ENCODE results near the gene PLEKHM1.
"Not testable (repeated sequence)": the region's sequence is repeated elsewhere in the genome, so short reads cannot be mapped to it uniquely, and the experiment has no call there.

Gene PLEKHM1

GRCh38 chr17:45440839-45441515 is 49.5 kb downstream of the PLEKHM1 start:
- not testable (repeated sequence) for DNase-seq

DNA sequence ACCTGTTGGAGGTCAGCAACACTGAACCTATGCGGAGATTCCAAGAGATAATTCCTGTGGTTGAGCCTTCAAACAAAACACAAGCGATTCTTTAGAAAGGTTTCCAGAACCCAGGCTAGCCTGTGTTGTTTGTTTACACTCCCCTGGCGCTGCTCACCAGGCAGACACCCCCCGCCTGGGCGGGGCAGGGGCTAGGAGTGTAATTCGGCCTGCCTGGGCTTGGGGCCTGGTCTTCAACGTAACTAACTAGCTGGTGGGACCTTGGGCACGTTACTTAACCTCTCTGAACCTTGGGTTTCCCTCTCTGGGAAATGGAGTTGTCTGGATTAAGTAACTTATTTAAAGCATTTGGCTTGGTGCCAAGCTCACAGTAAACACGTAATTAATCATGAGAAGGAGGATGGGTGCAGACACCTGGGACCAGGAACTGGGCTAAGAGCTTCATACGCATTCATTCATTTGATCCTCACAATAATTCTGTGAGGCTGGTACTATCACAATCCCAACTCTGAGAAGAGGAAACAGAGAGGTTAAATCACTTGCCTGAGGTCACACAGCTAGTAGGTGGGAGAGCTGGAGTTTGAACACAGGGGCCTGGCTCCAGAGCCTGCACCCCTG is 50.3 kb downstream of the PLEKHM1 start:
- peak; percentile 31 to 78 (median 39) for DNase-seq

DNA sequence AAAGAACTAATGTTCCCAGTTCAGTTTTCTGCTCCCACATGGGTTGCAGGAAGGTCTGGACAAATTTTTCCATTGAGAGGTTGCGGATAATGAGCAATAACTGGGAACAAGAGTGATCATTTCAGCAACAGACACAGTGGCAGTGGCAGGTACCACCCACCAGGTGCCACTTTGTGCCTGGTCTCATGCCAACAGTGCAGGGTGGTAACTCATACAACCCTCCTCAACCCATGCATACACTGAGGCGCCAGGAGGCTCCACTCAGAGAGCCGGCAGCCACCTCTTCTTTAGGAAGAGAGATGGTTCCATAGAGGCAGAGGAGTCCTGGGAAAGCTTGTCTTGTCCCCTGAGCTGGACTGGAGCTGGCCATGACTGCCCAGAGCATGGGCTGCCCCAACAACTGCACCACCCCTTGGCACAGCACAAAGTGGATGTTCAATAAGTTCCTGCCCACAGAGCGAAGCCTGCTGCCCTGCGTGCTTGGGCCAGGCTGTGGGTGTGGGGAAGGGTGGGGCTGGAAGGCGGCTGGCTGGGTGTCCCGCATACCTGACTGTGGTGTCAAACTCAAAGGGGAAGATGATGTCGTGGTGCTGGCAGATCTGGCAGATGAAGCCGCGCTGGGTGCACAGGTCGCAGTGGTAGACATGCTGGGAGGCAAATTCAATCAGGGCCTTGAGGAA is 51.5 kb downstream of the PLEKHM1 start:
- no peak for DNase-seq

DNA sequence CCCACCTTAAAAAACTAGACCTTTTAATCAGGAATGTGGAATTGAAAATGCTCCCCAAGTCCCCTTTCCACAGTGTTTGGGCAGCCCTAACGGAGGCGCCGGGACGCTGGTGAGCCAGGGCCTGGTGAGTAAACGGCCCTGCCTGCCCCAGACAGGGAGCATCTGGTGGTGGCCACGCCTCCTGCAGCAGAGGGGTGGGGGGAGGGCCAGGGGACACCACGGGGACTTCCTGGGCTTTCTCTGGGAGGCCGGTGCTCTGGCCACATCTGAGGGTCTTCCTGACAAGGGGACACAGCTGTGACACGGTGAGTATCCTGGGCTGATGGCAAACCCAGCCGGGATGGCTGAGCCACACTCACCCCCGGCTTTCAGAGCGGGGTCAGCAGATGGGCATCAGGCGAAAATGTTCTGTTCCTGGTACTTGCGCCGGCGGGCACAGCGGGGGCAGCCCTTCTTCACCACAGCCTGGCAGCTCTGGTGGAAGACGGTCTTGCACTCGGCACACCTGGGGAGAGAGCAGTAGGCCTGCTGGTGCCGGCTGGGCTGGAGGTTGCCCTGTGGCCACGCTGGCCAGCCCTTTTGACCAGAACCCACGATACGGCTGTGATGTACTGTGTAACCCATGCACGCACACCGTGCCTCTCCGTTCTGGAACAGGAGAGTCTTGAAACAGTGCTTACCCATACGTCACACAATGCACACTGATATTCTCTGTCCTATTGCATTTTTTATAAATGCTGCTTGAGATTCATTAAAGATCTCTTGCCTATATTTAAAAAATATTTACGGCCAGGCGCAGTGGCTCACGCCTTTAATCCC is 52.8 kb downstream of the PLEKHM1 start:
- no peak for DNase-seq

DNA sequence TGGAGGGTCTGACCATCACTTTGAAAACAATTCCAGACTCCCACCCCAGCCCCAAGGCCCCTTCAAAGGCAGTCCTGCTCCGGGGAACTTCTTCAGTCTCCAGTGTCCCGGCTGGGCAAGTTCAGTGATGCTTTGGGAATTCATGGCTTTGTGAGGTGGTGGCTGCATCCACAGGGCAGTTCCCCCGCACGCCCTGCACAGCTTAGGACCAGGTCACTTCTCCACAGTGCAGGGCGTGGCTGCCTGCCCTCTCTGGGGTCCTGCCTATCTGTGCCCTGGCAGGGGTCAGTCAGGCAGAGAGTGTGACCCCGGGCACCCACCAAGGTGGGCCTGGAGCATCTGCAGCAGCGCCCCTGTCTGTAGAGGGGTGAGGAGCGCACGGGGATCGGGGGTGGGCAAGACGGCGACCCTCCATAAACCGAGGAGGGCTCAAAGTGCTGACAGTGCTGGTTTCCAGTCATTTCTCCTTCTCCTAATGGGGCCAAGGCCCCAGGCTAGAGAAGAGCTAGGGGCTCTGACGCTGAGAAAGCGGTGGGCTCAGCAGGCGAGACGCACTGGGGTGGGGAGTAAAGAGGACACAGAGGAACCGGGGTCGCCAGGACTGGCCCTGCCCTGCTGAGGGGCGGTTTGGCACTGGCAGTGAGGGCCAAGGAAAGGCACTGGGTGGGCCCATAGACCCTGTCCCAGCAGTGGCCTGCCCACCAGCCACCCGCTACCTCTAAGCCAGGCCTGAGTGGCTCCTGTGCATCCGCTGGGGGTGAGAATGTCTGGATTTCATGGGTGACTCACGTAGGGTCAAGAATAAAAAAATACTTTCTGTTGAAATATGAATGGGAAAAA is 53.7 kb downstream of the PLEKHM1 start:
- no peak for DNase-seq

- no peak for DNase-seq
Observed at GRCh38 chr17:45436161-45436560, 54.4 kb downstream of the PLEKHM1 start.

GRCh38 chr17:45435481-45435880 is 55.0 kb downstream of the PLEKHM1 start:
- DNase-seq, result no peak

- no peak for DNase-seq
Observed at GRCh38 chr17:45433159-45433535, 57.4 kb downstream of the PLEKHM1 start.

DNA sequence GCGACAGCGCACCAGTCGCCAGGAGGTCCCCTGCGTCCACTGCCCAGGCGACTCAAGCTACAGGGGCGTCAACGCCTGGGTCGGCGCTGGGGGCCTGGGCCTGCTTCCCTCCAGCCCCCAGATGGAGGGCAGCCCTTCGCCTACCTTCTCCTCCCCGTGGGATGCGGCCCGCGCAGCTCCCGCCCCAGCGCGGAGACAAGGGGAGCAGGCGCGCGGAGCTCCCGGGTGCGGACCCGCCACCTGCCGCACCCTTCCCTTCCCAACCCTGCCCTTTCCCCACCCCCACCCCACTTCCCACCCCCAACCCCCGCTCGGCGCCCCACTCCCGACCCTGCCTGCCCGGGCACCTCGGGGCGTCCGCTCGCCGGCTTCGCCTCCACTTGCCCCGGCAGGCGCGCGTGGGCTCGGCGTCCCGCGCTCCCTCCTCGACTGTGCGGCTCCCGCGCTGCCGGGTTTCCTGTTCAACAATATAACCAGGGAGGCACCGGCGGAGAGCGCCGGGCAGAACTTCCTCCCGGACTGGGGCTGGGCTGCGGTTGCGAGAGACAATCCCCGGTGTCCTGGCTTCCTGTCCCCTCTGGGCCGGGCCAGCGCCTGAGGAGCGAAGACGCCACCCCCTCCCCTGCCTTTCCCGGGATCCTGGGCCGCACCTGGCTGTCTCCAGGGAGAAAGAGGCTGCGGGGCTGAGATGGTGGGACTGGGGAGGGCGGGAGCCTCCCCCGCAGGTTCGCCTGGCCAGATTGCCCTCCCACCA is 57.9 kb downstream of the PLEKHM1 start, which contains the start of gene ARHGAP27:
Gene ARHGAP27, minus strand, starts transcription at position 466 of the 754 bp plus-strand sequence. CDS start 2,591 bp downstream, outside the sequence.
- DNase-seq, result peak in 2 of 3 experiments; percentile 18 to 37

DNA sequence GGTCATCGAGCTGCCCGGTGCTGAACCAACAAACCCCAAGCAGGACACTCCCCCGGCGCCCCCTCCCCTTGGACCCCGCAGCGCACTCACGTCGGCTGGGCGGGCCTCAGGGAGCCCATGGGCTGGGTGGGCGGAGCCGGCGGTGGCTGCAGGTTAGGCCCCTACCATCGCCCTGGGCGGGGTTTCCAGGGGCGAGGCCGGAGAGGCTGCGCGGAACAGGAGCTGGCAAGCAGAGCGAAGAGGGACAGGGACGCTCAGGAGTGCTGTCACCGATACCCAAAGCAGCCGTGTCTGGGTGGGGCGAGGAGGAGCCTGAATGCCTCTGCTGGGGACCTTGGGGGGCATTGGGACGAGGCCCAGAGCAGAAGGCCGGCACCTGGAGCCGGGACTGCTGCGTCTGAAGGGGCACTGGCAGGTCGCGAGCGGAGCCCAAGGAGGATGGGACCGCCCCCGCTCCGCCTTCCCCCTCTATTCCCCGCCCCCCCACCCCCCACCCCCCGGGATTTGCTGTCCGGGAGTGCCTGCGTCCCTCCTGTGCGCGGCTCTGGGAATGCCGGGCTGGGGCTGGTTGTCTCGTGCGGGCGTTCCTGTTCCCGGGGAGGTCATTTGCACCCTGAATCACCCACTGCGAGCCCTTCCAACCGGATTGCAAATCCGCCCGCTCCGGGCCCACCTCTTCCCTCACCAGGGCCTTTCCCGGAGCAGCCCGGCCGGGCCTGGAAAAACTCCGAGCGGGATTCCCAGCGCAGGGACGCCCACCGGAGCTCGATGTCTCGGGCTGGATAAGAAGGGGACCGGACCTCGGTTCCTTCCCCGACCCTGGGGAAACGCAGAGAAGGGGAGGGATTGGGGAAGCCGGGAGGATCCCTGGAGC is 58.8 kb downstream of the PLEKHM1 start:
- peak; percentile 70 to 79 (median 71) for DNase-seq

DNA sequence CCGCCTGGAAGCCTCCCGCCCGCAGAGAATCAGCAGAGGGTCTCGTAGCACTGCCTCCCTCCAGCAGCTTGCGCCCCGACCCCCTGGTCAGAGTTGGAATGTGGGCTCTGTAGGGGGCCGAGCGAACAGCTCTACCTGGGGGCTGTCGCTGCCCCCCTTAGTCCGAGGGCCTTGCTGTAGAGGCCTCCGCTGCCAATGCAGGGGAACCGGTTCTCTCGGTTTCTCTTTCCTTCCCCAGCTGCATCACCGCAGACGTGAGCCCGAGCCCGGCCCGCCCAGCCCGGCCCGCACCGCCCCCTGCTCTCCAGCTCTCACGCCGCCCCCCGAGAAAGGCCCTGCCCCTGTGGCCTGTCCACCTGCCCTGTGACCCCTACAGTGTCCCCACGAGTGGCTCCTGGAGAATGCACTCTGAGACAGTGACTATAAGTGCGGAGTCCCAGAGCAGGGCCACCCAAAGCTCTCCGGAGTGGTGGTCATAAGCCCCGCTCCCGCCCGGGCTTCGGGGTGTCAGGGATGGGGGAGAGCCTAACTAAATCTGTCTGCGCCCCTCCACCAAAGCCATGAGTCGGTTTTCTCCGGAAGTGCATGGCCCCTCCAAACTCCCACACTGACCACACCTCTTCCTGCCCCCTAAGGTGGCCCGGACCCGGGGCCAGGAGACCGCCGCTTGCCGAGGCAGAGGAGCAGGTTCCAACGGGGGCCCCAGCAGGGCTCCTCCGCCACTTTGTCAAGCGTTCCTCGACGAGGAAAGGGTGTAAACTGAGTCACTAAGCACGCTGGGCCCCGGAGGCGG is 59.6 kb downstream of the PLEKHM1 start:
- DNase-seq, result no peak

DNA sequence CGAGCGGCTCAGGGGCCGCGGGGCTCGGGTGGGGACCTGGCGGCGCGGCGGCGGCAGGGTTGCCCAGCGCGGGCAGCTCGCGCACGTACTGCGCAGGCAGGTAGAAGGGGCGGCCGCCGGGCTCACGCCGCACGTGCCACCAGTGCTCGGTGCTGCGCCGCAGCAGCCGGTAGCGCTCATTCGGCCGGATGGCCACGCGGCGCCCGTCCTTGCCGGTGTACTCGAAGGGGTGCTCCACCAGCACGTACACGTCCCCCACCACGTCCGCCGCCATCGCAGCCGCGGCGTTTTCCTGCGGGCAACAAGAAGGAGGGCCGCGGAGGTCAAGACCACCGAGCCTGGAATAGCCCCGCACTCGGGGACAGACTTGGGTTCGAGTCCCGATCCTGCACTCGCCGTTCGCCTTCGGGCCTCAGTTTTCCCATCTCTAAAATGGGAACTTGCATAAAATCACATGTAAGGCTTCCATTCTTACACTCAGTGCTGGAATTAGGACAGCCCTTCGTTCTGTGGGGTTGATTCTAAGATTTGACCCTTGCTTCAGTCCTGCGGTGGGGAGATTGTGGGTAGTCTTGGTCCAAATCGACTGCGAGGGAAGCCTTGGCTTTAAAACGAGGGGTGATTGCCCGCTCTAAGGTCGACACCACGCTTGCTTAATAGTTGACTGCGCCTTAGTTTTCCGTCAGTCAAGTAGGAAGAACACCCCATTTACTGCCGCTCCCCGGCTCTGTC is 60.3 kb downstream of the PLEKHM1 start:
- no peak for DNase-seq

- DNase-seq, result no peak
Observed at GRCh38 chr17:45429339-45430005, 61.0 kb downstream of the PLEKHM1 start.

- no peak for DNase-seq
Observed at GRCh38 chr17:45428931-45429338, 61.6 kb downstream of the PLEKHM1 start.

DNA sequence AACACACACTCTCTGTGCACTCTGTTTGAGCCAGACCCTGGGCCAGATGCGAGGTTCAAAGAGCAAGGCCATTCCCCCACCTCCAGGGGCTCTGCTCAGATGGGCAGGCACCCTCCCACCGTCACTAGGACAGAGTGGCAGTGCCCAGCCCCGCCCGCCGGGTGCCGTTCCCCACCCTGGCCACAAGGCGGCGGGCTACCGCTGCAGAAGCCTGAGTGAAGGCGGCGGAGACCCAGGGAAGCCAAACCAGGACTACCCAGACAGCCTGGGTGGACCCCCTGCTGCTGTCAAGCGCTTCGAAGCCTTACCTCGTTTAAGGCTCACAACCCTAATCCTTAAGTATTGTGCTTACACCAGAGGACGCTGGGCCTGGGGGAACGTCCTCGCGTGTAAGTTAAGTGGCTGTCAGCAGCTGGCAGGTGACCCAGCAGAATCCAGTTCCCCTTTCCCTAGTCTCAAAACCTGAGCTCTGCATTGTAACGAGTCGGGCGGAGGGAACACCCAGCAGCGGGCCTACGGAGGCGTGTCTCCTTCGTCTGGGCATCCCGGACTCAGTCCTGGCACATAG is 62.4 kb downstream of the PLEKHM1 start:
- DNase-seq, result peak; percentile 73 to 86 (median 82)

DNA sequence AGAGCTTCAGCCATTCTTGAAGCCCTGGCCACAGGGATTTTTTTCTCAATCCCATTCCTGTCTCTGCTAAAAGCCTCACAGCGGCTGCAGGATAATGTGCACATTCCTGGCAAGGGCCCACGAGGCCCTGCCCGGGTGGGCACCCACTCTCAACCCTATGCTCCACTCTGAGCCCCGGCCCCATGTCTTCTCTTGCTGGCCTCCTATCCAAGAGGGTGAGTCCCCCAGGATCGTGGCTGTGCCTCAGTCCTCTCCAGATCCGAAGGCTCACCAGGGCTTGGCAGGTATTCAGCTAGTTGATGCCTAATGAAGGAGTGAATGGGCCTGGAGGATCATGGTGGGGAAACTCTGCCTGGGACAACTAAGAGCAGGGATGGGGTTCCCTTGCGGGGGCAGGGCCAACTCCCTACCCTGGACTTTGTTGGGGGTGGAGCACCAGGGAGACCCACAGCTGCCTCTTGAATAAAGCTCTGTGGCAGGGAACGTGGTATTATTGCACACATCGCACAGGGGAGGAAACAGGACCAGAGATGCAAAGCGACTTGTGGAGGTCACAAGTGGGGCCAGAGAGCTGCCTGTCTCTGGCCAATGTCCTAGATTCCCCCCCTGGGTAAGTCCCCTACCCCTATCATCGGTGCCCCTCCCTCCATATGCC is 63.2 kb downstream of the PLEKHM1 start:
- no peak for DNase-seq

GRCh38 chr17:45426561-45426960 is 64.0 kb downstream of the PLEKHM1 start:
- DNase-seq, result no peak

All from NCI-H1417 (cell line).